Ishikawa (cell line): Measurements from ENCODE around the gene CRYGA.
A peak's percentile ranks its signal among the peaks of the same experiment; 100 is the strongest.

ENCODE experiments used
- CEBPB ChIP-seq: IDR thresholded peaks from 2 replicates; pipeline ENCODE4 v1.6.1; 2012
- CREB1 ChIP-seq: IDR thresholded peaks from 2 replicates; pipeline ENCODE4 v1.6.1; 2012; ENCODE audit warnings: low read depth
- EGR1 ChIP-seq: IDR thresholded peaks from 2 replicates; pipeline ENCODE4 v1.6.1; 2012
- EP300 ChIP-seq: IDR thresholded peaks from 2 replicates; pipeline ENCODE4 v1.6.1; 2012; ENCODE audit warnings: borderline replicate concordance
- FOXM1 ChIP-seq: IDR thresholded peaks from 2 replicates; pipeline ENCODE4 v1.6.1; 2012; ENCODE audit warnings: low read depth, borderline replicate concordance
- NFIC ChIP-seq: IDR thresholded peaks from 2 replicates; pipeline ENCODE4 v1.6.1; 2012
- RAD21 ChIP-seq: IDR thresholded peaks from 2 replicates; pipeline ENCODE4 v1.6.1; 2012; ENCODE audit warnings: low read depth
- TAF1 ChIP-seq: IDR thresholded peaks from 2 replicates; pipeline ENCODE4 v1.6.1; 2012; ENCODE audit warnings: low read depth, mild to moderate bottlenecking
- TCF12 ChIP-seq: IDR thresholded peaks from 2 replicates; pipeline ENCODE4 v1.6.1; 2012; ENCODE audit warnings: low read depth
- TEAD4 ChIP-seq: IDR thresholded peaks from 2 replicates; pipeline ENCODE4 v1.6.1; 2012
- YY1 ChIP-seq: IDR thresholded peaks from 2 replicates; pipeline ENCODE4 v1.6.1; 2012; ENCODE audit warnings: low read depth
- ZBTB7A ChIP-seq: IDR thresholded peaks from 2 replicates; pipeline ENCODE4 v1.6.1; 2012; ENCODE audit warnings: low read depth
- TF ChIP-seq, protein P1 (sequence below): IDR thresholded peaks from 2 replicates; pipeline ENCODE4 v1.6.1; 2012; ENCODE audit warnings: low read depth, mild to moderate bottlenecking
- TF ChIP-seq, protein P2 (sequence below): IDR thresholded peaks from 2 replicates; pipeline ENCODE4 v1.6.1; 2012
- TF ChIP-seq, protein P3 (sequence below): IDR thresholded peaks from 2 replicates; pipeline ENCODE4 v1.6.1; 2012

The CRYGA gene

DNA sequence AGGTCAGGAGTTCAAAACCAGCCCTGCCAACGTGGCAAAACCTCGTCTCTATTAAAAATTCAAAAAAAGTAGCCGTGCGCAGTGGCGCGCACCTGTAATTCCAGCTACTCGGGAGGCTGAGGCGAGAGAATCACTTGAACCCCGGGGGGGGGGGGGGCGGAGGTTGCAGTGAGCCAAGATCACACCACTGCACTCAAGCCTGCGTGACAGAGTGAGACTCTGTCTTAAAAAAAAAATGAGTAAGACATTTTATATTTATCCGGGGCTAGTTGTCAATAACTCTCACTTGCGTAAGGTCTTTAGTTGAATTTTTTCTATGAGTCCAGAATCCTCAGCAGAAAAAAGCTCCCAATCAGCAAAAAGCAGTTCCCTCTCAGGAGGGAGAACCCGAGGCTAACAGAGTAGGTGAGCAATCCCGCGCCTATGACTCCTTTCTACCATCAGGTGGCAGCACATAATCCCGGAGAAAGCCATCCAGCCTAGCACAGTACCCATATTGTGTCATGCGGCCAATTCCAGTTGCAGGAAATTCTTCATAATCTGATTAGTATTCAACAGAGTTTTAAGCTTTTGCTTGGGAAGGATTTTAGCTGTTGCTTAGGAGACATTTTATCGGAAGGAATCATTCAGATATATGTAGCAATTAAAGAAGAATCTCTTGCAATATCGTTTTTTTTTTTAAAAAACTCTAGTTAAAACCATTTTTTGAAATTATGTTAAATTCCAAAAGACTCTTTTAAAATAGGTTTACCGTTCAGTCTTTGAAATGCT, 11.9 kb upstream of the CRYGA start:
- TF ChIP-seq, protein P1, sequence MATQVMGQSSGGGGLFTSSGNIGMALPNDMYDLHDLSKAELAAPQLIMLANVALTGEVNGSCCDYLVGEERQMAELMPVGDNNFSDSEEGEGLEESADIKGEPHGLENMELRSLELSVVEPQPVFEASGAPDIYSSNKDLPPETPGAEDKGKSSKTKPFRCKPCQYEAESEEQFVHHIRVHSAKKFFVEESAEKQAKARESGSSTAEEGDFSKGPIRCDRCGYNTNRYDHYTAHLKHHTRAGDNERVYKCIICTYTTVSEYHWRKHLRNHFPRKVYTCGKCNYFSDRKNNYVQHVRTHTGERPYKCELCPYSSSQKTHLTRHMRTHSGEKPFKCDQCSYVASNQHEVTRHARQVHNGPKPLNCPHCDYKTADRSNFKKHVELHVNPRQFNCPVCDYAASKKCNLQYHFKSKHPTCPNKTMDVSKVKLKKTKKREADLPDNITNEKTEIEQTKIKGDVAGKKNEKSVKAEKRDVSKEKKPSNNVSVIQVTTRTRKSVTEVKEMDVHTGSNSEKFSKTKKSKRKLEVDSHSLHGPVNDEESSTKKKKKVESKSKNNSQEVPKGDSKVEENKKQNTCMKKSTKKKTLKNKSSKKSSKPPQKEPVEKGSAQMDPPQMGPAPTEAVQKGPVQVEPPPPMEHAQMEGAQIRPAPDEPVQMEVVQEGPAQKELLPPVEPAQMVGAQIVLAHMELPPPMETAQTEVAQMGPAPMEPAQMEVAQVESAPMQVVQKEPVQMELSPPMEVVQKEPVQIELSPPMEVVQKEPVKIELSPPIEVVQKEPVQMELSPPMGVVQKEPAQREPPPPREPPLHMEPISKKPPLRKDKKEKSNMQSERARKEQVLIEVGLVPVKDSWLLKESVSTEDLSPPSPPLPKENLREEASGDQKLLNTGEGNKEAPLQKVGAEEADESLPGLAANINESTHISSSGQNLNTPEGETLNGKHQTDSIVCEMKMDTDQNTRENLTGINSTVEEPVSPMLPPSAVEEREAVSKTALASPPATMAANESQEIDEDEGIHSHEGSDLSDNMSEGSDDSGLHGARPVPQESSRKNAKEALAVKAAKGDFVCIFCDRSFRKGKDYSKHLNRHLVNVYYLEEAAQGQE: no peak
- TF ChIP-seq EP300 (no peak), FOXM1 (no peak), RAD21 (peak; percentile 91), TEAD4 (no peak), EGR1 (no peak), NFIC (no peak), ZBTB7A (no peak), TCF12 (no peak), YY1 (0 out of 2 replicates have a peak, but pooled peaks have one; percentile 20)
- TF ChIP-seq, protein P2, sequence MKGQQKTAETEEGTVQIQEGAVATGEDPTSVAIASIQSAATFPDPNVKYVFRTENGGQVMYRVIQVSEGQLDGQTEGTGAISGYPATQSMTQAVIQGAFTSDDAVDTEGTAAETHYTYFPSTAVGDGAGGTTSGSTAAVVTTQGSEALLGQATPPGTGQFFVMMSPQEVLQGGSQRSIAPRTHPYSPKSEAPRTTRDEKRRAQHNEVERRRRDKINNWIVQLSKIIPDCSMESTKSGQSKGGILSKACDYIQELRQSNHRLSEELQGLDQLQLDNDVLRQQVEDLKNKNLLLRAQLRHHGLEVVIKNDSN: 0 out of 2 replicates have a peak, but pooled peaks have one; percentile 28
- TF ChIP-seq, protein P3, sequence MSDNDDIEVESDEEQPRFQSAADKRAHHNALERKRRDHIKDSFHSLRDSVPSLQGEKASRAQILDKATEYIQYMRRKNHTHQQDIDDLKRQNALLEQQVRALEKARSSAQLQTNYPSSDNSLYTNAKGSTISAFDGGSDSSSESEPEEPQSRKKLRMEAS: no peak

DNA sequence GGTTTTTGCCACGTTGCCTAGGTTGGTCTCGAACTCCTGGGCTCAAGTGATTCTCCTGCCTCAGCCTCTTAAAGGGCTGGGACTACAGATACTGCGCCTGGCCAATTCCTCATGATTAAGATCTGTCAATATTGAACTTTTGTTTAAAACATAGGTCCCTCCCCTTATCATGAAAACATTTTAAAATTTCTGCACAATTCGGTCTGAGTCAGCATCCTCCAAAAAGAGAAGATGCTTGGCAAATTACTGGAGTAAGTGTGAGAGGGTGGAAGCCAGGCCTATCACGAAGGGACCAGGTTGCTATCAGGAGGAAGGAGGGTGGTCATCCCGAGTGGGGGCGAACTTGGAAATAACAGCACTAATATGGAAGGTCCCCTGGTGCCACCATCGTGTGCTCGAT, 10.8 kb upstream of the CRYGA start:
- no peak for TF ChIP-seq EGR1
- no peak for TF ChIP-seq CEBPB
- no peak for TF ChIP-seq TEAD4
- TF ChIP-seq, protein P2: no peak
- no peak for TF ChIP-seq YY1
- TF ChIP-seq, protein P1: no peak
- TF ChIP-seq NFIC: no peak
- TF ChIP-seq ZBTB7A: no peak
- TF ChIP-seq FOXM1: no peak
- TF ChIP-seq, protein P3: no peak
- TF ChIP-seq RAD21: no peak
- TF ChIP-seq TCF12: no peak
- TF ChIP-seq EP300: no peak
- TF ChIP-seq TAF1: no peak

DNA sequence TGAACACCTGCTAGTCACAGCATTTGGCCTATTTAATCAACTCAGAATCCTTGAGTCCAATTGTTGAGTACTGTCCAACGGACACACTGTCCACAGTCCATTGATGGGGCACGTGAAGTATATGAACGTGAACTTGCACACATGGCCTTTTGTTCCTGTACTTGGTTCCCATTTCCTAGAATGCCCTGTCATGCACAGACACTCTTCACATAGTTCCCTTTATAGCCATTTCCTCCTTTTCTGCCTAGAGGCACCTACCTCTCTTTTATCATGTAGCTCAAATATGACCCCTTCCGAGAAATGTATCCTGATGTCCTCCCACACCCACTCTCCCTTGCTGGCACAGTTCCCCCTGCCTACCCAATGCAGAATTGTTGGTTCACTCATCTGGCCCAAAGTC, 8.7 kb upstream of the CRYGA start:
- TF ChIP-seq YY1: no peak
- no peak for TF ChIP-seq EP300
- TF ChIP-seq TCF12: no peak
- TF ChIP-seq, protein P2: no peak
- no peak for TF ChIP-seq FOXM1
- no peak for TF ChIP-seq TEAD4
- no peak for TF ChIP-seq CEBPB
- TF ChIP-seq TAF1: no peak
- no peak for TF ChIP-seq ZBTB7A
- TF ChIP-seq RAD21: no peak
- TF ChIP-seq, protein P3: no peak
- TF ChIP-seq EGR1: no peak
- TF ChIP-seq CREB1: no peak
- TF ChIP-seq, protein P1: no peak
